EL (cell line): ENCODE data around the gene SIAE.

Experiments used
- DNase-seq: peaks from one replicate; pipeline ENCODE4 v3.0.0-alpha.2; 2016

SIAE gene, protein sequence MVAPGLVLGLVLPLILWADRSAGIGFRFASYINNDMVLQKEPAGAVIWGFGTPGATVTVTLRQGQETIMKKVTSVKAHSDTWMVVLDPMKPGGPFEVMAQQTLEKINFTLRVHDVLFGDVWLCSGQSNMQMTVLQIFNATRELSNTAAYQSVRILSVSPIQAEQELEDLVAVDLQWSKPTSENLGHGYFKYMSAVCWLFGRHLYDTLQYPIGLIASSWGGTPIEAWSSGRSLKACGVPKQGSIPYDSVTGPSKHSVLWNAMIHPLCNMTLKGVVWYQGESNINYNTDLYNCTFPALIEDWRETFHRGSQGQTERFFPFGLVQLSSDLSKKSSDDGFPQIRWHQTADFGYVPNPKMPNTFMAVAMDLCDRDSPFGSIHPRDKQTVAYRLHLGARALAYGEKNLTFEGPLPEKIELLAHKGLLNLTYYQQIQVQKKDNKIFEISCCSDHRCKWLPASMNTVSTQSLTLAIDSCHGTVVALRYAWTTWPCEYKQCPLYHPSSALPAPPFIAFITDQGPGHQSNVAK

DNA sequence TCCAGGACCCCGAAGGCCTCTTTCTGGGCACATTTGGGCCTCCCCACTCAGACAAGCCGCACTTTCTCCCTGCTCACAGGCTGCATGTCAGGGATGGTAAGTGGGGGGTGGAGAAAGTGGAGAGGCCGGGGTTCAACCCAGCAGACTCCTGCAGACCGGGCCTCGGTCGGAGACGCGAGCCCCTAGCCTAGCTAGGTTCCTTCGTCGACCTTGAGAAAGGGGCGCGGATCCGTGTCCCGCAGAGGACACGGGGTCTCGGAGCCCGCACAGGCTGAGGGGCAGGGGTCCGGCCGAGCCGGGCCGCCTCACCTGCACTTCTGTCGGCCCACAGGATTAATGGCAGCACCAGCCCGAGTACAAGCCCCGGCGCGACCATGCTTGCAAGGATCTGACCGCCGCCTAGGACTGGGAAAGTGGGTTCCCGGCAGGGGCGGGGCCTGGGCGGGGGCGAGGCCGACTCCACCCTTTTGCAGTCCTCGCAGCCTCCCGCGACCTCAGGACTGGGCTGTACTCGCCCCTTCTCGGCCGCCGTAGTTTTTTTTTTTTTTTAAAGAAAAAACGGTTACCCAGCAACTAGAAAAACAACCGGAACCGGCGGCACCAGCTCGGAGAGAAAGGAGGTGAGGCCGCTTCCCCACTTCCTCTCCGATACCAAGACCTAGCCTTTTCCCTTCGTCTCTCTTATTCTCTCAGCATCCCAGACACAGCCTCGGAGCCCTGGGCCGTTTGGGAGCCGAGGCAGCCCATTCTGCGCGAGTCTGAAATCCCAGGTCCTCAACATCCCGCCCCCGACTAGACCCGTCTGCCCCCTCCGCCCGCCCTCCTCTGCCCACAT, at the start of gene SIAE, which contains the start of gene SPA17:
Gene SIAE, minus strand, starts transcription at position 407 of the 835 bp plus-strand sequence. Its CDS starts 31 bp downstream, at position 376.
Gene SPA17, plus strand, starts transcription at position 572 of the 835 bp plus-strand sequence. CDS start 1,361 bp downstream, outside the sequence.
- DNase-seq, result peak; percentile 94

DNA sequence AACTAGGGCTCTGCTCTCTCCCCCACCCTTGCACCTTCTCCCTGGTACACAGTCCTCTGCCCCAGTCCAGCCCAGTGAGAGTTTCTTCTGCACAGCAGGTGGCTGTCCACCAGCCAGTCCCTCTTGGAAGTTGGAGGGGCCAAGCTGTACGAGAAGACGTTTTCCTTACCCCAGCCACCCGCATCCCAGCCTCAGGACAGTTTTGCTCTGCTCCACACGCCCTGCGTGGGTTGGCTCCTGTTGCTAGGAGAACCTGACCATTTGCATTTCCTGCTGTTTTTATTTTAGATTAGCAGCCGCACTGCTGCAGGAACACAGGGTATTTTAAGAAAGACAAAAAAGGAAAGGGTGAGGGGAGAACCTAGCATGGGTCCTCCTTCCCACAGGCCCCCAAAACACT, 48.6 kb upstream of the SIAE start:
- DNase-seq, result no peak

DNA sequence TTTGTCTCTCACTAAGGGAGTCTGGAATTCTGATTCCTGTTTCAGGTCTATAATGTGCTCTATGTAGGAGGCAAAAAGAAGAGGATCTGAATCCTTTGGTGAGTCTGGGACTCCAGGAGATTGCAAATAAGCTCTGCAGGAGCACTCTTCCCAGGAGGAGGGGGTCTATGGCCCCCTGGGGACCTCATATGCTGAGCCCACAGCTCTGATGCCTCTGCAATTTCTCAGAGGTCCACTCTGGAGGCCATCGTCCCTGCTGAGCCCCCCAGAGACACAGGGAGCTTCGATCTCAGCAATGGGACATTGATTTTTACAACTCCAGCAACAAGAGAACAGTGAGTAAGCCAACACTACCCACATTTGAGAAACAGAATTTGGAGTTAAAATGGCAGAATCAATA, 46.0 kb upstream of the SIAE start:
- DNase-seq, result no peak

DNA sequence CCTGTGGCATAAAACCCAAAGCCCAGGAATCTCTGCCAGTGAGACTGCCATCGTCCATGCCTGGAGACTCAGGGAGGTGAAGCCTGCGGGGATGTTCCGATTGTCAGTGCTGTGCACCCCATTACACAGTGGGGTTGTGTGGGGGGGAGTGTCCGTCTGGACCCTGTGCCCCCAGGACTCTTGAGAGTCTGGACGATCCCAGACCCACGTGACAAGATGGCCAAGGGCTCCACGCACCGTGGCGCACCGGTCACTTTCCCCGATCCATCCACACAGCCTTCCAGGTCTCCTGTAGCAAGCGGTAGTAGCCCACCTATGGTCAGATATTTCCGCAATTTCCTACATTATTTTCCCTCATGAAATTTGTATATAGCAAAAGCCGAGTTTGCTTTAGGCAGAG, 45.3 kb upstream of the SIAE start:
- DNase-seq, result no peak

DNA sequence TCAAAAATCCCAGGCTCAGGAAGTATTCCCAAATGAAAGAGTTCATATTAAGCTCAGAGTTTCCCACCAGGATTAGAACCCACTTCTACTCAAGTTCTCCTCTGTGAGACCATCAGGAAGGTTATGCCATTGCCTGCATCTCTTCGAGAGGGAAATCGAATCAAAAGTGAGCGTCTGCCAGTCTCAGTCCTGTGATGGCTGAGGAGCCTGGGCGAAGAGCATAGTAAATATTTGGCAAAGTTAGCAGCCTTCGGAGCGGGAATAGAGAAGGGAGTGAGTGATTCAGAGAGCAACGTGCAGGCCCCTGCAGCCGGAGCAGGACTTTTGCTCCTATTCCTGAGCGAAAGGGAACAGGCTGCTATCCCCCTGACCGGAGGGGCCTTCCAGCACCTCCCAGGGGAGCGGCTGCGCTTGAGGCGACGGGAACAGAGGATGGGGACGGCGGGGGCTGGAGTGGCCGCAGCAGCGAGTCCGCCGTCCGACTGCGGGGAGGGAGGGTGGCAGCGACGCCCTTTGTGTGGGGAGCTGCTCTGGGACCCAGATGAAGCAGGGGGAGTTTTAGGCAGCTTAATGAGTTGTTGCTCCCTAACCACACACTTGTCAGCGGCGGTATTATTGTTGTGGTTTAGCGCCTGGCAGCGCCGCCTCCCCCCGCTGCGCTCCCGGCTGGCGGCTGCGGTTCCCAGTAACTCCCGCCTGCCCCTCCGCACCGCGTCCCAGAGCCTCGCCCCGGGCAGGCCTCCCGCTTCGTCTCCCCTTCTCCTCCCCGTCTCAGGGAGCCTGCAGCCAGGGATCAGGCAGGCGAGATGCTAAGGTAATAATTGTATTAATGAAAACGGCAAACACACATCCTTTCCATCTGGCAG, 44.5 kb upstream of the SIAE start:
- peak; percentile 51 for DNase-seq

DNA sequence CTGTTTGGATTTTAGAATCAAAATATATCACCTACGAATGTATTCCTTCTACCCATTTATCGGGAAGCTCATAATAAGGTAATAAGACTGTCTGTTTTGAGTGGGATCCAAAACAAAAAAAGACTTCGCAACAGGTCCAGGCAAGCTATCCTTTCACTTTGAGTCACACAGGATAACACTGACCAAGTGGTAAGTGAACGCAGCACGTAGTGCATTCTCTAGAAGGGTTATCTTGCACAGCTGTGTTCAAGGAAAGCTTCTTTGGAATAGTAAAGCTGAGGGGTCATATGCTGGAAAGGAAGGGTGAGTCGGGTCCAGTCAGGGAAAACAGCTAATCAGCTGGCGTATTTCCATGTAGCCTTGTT, 43.9 kb upstream of the SIAE start:
- DNase-seq, result peak; percentile 25

DNA sequence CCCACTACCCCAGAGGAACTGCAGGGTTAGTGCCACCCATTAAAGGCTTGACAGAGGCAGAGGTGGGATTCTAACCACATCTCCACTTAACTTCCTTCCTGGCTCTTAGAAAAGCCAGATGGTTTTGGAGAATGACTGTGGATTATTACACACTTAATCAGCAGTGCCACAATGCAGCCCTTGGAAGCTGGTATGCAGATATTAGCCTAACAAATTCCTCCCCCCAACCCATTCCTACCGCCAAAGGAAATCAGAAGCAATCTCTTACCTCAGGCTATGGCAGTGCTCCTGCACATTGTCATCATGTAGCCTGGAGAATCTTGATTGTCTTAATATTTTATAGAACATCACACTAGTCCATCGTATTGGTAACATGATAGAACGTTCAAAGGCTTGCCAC, 43.1 kb upstream of the SIAE start:
- DNase-seq, result peak; percentile 80

DNA sequence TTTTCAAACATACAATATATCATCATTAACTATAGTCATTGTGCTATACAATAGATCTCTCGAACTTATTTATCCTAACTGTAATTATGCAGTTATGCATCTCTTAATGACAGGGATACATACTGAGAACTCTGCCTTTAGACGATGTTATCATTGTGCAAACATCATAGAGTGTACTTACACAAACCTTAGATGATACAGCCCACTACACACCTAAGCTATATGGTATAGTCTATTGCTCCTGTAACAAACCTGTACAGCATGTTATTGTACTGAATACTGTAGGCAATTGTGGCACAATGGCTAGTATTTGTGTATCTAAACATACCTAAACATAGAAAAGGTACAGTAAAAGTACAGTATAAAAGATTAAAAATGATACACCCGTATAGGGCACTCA, 38.9 kb upstream of the SIAE start:
- DNase-seq, result no peak

DNA sequence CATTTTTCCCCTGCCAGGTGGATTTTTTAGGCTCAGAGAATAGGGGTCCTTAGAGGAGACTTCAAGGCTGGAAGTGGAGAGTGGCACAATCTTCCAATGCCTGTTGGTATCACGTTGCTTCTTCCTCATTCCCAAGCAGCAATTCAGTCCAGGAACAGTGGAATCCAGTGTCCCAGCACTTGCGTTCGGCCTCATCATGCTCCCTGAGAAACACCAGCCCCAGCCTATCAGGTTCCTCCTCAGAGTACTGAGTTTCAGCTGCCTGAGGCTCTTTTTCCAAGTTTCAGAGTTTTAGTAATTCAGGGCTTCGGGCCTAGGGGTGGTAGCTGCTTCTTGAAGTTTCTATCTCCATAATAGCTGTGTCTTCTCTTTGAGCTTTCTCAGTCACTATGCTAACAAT, 34.3 kb upstream of the SIAE start:
- no peak for DNase-seq

DNA sequence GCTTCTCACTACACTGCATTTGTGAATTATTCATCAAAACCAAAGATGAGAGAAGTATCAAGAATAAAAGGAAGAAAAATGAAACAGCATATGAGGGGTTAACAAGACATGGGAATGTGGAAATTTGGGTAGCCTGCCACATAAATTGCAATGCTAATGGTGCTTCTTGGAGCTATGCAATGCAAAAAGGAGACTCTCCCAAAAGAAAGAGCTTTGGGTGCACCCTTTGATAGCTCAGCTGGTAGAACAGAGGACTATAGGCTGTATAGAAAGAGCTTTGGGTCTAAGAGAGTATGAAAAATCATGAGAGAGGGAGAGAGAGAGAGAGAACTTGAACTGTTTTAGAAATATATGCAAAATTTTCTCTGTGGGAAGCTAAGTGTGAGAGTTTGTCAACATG, 26.5 kb upstream of the SIAE start:
- DNase-seq, result no peak

DNA sequence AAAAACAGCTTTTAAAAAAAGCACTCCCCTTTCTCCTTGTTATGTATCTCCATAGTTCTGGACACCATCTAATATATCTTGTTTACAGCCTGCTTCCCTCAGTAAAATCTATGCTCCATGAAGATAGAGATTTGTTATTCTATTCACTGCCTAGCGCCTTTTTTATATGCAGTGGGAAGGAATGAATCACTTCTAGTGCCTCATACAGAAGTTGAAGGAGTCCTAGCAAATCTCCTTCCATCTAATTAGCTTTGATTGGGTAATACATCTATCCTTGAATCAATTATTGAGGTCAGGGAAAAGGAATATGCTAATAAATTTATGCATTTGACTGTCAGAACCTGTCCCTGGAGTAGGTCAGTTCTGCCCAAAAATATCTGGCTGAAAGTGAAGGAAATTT, 26.0 kb upstream of the SIAE start:
- DNase-seq, result no peak

DNA sequence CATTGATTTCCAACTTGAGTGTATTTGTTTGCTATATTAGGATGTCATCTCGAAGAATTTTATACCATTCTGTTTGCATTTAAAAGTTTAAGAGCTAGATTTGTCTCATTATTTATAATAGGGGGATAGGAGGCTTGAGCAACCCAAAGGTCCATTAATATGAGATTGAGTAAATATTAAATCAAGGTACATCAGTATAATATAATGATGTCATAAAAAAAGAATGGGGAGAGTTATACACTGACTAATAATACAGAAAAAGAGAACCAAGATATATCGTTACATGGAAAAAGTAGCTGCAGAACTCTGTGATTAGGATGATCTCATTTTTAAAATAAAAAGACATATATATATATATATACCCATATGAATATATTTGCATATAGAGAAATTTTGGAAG, 19.6 kb upstream of the SIAE start:
- DNase-seq, result no peak

DNA sequence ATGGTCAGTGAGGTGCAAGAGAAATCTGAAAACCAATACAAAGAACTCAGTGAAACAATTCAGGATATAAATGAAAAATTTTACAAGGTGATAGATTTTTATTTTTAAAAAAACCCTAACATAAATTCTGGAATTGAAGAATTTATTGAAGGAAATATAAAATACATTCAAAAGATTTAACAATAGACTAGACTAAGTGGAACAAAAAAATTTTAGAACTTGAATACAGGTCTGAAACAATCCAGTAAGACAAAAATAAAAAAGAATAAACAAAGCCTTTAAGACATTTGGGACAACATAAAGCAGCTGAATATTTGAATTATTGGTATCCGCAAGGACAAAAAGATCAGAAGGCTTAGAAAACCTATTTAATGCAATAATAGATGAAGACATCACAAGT, 8.9 kb upstream of the SIAE start:
- no peak for DNase-seq

DNA sequence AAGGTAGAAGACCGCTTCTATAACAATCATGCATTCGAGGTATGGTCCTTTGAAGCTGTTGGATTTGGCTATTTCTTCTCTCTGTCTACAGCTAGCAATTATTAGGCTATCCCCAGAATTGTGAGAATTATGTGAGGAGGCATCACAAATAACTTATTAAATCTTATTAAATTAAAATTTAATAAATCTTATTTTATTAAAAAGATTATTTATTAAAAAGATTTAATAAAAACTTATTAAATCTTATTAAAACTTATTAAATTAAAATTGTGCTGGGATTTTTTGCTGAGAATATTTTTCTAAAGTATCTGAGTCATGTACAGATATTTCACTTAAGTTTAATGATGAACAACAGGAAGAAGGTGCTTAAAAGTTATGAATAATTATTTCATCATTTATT, 7.9 kb upstream of the SIAE start:
- no peak for DNase-seq

DNA sequence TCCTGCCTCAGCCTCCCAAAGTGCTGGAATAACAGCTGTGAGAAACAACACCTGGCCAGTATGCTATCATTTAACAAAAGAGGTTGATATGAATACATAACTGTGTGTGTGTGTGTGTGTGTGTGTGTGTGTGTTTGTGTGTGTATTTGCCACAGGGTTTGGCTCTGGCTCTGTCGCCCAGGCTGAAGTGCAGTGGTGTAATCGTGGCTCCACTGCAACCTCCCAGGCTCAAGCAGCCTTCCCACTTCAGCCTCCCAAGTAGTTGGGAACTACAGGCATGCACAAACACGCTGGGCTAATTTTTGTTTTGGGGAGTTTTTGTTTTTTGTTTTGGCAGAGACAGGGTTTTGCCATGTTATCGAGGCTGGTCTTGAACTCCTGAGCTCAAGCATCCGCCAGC, 4.9 kb upstream of the SIAE start:
- DNase-seq, result no peak

DNA sequence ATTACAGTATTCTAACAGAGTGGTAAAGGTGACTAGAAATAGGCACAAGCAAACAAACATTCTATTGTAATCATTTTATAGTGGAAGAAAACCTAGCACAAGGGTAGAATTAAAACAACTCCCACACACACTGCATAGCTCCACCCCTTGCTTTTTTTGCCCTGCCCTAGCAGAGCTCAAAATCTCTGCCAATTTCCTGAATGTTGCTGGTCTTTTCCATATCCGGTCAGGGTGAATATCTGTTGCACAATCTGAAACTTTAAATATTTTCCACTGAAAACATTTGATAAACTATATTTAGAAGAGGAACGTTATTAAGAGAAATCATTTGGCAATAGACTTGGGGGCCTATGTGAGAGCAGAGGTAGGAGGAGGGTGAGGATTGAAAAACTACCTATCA, 2.8 kb upstream of the SIAE start:
- peak; percentile 37 for DNase-seq

DNA sequence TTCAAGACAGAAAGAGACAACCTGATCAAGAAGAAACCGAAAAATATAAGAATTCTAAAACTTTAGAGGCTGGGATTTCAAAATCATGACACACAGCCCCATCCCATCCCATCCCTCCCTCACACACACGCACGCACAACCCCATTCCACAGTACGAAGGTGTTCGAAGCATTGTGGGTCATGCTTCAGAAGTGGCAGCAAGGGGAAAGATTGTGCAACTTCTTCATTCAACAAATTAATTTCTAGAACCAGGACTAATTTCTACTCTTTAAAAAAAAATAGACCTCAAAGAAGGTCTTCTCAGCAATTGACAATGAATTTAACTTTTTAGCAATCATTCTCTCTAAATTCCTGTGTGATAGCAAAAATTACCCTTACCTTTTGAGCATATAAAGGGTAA, 1.0 kb upstream of the SIAE start:
- no peak for DNase-seq

DNA sequence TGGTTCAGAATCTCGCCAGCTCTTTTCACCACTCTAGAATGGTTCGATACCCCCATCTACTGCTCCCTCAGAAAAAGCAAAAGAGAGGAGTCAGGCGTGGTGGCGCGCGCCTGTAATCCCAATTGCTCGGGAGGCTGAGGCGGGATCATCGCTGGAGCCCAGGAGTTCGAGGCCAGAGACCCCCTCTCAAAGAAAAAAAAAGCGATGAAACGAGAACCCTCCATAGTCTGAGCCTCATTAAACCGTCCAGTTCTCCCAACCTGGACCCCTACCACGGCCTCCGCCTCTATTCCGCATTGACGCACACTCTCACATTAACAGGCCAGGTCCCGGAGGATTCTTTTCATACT, 604 bp upstream of the SIAE start:
- DNase-seq, result no peak

DNA sequence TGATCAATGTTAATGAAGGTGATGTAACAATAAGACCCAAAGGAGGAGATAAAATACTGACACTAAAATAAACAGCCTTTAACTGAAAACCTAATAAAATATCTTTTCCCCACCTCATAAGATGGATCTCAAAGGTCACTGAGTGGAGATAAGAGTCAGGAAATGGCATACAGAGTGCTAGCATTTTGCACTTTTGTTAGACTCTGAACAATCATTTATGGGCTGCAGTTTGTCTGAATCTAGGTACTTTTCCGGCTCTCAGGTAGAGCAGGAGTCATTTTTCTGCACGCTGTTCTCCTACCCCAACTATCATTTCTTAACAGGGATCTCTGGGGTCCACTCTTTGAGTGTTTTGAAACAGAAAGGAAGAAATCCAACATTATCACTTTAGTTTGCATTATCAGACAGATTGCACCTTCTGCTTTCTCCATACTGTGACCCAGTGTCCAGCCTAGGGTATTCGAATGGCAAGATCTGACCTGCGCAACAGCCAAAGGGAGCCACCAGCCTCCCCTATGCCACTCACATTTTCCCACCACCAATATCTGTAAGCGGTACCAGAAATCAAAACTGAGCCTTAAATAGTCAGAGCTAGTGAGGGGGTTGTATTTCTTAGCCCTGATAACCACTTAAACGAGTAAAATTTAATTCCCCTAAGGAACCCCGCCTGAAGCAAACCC, 863 bp downstream of the SIAE start:
- DNase-seq, result no peak

DNA sequence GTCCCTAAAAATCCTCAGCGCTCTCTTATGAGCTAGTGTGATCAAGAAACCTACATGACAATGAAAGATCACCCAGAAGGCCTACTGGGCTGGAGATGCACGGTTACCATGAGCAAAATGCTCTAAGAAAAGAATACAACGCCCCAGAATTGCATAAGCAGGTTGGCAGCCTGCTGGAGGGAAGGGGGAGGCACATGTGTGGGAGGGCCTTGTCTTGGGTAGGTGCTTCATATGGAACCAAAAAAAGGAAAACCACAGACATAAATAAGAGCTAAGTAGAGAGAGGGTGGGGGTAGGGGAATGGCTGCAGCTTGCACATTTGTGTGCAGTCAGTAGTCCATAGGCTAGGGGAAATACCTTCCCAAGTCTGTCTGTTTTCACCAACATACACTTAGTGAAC, 2.8 kb downstream of the SIAE start:
- no peak for DNase-seq

DNA sequence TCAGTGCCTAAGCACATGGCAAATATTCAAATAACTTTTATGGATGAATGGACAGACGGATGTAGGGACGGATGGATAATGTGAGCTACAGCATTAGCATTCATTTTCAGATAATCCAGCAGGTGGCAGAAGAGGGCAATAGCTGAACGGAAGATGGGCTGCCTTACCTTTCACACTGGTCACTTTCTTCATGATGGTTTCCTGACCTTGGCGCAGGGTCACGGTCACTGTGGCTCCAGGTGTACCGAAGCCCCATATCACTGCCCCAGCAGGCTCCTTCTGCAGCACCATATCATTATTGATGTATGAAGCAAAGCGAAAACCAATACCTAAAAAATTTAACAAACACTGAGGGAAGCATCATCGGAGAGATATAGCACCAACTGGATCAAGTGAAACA, 4.3 kb downstream of the SIAE start:
- DNase-seq, result peak; percentile 34

DNA sequence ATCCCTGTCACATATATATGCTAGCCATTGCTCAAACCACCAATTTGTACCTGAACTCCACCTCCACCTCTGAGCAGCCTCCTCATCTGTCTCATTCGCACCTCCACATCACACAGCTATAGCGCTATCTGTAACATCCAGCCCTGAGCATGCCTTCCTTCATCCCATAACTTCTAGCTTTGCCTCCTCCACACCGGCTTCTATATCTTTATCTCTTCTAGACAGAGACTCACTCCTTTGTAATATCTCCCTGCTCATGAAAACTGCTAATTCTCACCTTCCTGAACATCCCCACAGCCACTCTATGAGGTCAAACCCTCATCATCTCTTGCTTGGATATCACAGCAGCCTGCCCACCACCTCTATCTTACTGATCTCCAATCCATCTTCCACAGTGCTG, 5.9 kb downstream of the SIAE start:
- no peak for DNase-seq

DNA sequence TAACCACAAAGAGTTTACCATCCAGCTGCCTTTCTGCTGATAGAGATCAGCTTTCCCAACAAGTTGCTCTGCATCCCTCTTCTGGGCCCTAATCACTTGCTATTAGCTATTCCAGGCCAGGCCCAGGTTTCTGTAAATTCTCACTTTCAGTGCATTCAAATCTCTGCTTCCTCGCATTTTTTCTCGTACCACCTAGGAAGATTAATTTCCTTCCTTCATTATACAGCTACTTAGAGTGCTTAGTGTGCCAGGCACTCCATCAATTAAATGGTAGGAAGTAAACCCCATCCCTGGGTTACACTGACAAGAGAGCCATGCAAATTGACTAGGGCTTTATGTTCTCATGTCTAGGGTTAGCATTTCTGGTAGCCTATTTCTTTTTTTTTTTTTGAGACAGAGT, 9.7 kb downstream of the SIAE start:
- no peak for DNase-seq
